NCI-H748 (cell line): Measurements from ENCODE around the gene IL10RA.

Source experiments
- DNase-seq: peaks from one replicate; lab custom pipeline; 2025; ENCODE audit not compliant: unreplicated experiment; lab: John Stamatoyannopoulos, UW

Gene IL10RA

DNA sequence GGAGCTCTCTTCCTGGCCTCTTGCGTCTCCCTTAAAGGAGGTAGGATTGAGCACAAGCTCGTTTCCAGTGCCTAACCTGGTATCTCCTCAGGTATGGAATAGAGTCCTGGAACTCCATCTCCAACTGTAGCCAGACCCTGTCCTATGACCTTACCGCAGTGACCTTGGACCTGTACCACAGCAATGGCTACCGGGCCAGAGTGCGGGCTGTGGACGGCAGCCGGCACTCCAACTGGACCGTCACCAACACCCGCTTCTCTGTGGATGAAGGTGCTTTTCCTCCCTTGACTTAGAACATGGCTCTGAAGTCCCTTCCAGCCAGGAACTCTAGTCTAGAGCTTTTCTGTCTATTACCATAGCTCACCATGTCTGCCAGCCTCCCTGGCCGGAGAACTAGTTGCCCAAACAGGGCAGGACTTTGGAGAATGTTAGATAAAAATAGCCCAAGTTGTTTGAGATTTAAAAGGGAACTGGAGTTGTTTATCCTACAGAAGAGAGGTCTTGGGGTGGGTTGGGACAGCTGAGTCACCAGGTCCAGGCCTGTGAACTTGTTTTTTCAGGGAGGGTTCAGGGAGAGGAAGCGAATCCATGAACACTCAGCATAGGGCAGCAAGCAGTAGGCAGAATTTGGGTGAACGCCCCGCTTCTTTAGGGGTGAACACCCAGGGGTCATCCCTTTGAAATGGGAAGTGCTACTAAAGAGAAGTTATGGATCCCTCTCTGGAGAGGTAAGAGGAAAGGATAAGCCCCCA, 3.3 kb downstream of the IL10RA start:
- DNase-seq, result no peak

DNA sequence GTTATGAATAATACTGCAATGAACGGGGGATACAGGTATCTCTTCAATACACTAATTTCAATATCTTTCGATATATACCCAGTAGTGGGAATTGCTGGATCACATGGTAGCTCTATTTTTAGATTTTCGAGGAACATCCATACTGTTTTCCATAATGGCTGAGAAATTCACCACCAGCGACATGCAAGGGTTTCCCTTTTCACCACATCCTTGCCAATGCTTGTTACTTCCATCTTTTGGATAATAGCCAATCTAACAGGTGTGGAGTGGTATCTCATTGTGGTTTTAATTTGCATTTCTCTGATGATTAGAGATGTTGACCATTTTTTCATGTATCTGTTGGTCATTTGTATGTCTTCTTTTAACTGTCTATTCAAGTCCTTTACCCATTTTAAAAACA, 5.9 kb downstream of the IL10RA start:
- no peak for DNase-seq

DNA sequence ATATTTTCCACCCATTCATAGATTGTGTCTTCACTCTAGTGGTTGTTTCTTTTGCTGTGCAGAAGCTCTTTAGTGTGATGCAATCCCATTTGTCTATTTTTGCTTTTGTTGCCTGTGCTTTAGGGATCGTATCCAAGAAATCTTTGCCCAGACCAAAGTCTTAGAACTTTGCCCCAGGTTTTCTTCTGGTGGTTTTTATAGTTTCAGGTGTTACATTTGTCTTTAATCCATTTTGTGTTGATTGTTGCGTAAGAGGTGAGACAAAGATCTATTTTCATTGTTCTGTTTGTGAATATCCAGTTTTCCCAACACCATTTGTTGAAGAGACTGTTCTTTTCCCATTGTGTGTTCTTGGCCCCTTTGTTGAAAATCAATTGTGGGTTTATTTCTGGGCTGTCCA, 6.4 kb downstream of the IL10RA start:
- no peak for DNase-seq

DNA sequence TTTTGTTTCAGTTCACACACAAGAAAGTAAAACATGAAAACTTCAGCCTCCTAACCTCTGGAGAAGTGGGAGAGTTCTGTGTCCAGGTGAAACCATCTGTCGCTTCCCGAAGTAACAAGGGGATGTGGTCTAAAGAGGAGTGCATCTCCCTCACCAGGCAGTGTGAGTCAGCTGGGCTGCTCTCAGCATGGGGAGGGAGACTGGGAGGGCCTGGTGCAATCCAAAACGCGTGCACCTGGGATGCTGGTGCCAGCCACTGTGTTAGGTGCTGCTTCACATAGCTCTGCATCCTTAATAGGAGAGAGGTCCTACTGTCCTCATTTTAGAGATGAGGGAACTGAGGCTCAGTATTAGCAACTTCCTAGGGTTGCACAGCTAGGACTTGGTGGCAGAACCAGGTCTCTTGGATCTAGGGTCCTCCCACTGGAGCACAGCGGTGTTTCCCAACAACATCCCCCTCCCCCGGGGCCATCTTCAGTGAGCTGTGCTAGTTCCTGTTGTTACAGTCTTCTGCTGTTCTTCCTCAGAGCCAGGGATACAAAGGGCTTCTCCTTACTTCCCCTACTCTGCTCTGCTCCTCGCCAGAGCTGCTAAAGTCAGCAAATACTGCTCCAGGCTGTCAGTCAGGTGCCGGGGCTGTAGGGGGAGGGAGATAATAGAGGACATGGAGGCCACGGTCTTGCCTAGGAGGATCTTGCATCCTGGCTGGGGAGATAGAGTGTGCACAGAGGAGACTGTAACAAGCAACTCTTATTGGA, 8.0 kb downstream of the IL10RA start:
- DNase-seq, result no peak

DNA sequence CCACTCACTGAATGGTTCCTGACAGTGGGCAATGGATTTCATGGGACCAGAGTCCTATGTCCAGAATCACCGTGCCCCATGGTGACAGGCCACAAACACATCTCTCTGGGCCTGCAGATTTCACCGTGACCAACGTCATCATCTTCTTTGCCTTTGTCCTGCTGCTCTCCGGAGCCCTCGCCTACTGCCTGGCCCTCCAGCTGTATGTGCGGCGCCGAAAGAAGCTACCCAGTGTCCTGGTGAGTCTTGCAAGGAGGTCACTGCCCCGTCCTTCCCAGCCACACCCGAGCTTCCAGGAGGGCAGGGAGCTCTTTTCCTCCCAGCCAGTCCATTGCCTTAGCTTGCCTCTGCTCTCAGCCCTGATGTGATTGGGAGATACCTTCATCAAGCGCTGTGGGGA, 9.3 kb downstream of the IL10RA start:
- no peak for DNase-seq

DNA sequence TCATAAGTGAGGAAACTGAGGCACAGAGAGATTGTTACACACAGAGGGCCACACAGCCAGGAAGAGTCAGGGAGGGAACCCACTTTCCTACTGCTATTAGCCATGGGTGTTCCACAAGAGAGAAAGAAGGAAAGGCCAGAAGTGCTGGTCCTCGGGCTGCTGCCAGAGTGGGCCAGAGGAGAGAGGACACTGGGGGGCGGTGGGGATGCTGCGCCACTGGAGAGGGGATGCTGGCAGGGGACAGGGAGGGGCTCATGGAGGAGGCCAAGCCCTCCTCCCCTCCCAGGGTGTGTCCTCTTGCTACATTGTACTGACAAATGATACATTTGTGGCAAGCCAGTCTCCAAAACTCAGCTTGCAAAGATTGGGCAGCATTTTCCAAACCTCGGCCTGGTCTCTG, 9.9 kb downstream of the IL10RA start:
- DNase-seq, result no peak

DNA sequence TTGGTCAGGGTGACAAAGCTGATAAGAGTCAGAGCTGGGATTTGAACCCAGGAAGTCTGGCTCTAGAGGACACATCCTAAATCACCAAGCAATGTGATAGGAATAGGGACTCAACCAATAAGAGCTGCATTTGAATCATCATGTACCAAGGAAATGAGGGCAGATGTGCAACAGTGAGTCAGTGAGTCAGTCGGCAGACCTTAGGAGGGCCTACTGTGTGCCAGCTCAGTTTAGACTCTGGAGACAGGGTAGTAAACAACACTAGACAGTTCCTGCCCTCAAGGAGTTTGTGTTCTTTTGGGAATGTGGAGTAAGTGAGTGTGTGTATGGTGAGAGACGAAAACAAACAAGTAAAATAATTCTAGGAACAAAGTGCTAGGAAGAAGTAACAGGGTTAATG, 11.2 kb downstream of the IL10RA start:
- no peak for DNase-seq

DNA sequence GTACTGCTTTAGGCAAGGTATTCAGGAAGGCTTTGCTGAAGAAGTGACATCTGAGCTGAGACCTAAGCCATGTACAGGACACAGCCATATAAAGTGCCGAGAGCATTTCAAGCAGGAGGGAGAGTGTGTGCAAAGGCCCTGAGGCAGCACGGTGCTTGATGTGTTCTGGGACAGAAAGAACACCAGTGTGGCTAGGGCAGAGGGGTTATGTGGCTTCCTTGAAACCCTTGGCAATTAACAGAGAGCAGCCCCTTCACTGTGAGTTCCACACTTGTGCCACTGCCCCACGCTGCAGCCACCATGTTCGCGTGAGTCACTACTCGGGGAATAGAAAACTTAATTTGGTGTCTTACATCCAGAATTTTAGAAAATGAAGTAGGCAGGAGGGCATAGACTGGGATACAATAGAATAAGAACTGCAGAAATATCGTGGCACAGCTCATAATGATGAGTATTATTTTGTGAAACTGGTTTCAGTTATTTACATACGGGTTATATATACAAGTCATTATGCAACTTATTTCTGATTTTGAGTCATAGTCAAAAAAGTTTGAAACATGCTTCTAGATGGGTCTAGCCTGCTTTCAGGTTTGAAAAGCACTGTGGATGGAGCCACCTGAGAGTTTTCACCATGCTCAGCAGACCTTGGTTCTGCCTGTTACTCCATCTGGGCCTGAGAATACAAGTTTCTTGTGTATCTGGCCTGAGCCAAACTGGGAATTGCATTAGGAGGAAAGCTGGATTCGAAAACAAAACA, 11.8 kb downstream of the IL10RA start:
- DNase-seq, result no peak

DNA sequence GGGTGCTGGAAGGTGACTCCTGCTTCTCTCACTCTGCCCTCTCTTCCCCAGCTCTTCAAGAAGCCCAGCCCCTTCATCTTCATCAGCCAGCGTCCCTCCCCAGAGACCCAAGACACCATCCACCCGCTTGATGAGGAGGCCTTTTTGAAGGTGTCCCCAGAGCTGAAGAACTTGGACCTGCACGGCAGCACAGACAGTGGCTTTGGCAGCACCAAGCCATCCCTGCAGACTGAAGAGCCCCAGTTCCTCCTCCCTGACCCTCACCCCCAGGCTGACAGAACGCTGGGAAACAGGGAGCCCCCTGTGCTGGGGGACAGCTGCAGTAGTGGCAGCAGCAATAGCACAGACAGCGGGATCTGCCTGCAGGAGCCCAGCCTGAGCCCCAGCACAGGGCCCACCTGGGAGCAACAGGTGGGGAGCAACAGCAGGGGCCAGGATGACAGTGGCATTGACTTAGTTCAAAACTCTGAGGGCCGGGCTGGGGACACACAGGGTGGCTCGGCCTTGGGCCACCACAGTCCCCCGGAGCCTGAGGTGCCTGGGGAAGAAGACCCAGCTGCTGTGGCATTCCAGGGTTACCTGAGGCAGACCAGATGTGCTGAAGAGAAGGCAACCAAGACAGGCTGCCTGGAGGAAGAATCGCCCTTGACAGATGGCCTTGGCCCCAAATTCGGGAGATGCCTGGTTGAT, 12.6 kb downstream of the IL10RA start:
- no peak for DNase-seq

DNA sequence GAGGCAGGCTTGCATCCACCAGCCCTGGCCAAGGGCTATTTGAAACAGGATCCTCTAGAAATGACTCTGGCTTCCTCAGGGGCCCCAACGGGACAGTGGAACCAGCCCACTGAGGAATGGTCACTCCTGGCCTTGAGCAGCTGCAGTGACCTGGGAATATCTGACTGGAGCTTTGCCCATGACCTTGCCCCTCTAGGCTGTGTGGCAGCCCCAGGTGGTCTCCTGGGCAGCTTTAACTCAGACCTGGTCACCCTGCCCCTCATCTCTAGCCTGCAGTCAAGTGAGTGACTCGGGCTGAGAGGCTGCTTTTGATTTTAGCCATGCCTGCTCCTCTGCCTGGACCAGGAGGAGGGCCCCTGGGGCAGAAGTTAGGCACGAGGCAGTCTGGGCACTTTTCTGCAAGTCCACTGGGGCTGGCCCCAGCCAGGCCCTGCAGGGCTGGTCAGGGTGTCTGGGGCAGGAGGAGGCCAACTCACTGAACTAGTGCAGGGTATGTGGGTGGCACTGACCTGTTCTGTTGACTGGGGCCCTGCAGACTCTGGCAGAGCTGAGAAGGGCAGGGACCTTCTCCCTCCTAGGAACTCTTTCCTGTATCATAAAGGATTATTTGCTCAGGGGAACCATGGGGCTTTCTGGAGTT, 13.3 kb downstream of the IL10RA start:
- no peak for DNase-seq

DNA sequence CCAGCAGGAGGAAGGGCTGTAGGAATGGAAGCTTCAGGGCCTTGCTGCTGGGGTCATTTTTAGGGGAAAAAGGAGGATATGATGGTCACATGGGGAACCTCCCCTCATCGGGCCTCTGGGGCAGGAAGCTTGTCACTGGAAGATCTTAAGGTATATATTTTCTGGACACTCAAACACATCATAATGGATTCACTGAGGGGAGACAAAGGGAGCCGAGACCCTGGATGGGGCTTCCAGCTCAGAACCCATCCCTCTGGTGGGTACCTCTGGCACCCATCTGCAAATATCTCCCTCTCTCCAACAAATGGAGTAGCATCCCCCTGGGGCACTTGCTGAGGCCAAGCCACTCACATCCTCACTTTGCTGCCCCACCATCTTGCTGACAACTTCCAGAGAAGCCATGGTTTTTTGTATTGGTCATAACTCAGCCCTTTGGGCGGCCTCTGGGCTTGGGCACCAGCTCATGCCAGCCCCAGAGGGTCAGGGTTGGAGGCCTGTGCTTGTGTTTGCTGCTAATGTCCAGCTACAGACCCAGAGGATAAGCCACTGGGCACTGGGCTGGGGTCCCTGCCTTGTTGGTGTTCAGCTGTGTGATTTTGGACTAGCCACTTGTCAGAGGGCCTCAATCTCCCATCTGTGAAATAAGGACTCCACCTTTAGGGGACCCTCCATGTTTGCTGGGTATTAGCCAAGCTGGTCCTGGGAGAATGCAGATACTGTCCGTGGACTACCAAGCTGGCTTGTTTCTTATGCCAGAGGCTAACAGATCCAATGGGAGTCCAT, 14.1 kb downstream of the IL10RA start:
- no peak for DNase-seq

DNA sequence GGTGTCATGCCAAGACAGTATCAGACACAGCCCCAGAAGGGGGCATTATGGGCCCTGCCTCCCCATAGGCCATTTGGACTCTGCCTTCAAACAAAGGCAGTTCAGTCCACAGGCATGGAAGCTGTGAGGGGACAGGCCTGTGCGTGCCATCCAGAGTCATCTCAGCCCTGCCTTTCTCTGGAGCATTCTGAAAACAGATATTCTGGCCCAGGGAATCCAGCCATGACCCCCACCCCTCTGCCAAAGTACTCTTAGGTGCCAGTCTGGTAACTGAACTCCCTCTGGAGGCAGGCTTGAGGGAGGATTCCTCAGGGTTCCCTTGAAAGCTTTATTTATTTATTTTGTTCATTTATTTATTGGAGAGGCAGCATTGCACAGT, 14.6 kb downstream of the IL10RA start:
- DNase-seq, result no peak

DNA sequence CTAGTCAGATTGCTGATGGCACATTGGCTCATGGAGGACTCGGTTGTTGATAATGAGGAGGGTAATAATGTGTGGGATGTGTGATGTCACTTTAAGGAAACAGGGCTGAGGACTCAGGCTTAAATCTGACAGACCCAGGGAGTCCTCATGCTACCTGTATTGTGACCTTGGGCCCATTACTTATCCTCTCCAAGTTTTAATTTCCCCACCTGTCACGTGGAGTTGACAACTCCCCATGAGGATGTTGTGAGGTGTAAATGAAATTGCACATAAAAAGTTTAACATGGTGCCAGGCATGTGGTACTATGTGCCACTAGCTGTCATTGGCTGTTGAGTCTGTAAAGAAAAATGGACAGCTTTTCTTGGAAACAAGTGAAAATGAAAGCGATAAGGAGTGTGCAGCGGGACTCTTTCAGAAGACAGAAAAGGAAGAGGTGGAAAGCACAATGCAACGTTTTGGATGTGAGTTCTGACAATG, 15.3 kb downstream of the IL10RA start:
- DNase-seq, result no peak

DNA sequence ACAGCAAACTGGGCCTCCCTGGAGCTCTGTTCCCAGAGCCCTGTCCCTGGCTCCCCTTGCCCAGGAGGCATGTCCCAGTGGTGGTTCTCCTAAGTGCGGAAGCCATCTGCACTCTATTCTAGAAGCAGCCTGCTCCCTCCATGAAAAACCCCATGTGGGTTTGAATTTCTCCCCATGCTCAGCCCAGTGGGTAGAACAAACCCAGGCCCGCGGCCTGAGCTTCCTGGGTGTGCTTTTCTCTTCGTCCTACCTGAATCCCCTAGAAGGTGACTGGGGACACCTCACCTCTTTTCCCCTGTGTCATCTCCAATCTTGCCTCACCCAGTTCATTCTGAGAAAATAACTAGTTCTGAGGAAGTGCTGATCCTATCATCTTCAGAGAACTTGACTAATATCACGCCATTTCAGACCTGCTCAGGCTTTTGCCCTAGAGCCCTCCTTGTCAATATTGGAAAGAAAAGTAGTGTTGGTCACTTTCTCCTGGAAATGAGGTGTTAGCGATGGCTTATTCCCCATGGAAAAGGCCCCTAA, 15.9 kb downstream of the IL10RA start:
- DNase-seq, result no peak

DNA sequence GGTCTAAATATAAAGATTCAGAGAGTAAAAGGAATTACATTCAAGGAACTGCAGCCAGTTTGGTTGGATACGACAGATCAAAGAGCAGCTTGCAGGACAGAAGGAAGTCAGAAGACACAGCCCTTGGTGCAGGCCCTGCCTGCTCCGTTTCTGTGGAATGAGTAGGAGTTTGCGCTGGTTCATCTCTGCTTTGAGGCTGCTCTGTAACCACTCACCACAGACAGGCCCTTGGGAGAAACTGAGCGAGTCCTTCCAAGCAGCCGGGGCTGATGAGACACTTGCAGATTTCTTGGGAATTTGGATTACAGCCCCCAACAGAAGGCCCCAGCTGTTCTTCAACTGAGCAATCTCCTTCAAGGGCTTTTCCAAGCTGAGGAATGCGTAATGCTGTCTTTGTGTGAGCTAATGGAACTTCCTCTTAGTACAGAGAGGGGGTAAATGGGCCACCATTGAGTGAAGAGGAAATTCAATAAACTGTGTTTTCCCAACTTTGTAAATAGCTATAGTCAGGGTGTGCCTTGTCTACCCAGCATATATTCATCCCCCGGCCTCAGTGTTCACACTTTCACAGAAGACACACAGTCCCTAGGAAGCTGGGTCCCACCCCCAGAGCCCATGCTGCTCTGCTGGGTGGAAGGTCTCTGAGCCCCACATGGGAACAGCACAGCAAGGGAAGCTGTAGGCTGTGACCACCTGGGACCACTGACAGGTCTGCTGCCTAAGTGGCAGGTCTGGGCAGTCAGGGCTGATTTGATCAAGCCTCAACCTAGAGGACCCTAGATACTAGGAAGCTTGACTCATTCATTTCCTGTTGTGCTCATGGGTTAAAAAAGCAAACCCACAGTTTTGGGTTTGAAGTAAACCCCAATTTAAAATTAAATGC, 16.6 kb downstream of the IL10RA start:
- DNase-seq, result no peak

DNA sequence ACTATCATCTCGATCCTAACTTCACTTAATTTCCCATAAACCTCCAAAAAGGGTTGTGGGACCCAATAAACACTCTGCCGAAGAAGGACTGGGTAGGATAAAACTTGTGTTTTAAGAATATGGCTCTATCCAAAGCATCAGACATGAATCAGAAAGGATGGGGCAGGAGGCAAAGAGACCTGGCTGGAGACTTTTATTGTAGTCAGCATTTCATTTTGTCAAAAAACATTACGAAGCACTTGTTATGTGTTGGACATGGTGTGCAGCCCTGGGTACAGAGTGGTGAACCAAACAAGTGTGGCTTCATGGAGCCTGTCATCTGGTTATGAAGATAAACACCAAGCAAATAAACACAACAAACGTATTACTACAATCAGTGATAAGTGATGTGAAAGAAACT, 17.3 kb downstream of the IL10RA start:
- DNase-seq, result no peak

DNA sequence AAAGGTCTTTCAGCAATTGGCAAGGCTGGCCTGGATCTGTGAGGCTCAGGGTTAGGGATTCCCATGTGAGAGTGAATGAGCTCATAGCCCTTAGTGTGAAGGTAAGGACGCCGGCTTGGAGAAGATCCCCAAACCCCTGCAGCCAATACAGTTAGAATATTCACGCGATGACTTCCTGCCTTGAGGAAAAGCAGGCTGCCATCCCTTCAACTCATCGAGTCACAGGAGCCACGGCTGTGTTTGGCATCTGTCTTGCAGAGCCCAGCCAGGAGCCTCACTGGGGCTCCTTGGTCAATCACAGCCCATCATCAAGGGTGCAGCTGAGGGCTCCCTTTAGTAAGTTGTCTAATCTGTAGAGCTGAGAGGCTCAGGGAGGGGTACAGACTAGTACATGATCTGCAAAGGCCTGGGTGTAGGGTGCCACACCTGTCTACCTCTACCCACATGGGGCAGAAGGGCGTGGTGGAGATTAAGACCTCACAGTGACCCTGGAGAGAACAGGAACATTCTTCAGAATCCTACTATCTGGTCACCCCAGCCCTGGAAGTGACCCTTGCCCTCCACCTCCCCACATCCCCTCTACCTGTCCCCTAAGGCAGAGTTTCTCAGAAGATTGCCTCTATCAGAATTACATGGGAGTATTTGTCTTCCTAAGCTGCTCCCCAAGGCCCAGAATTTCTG, 18.5 kb downstream of the IL10RA start:
- DNase-seq, result no peak
